ENCODE data around the gene INKA2. TPM values are rescaled to one million over a fixed set of nuclear protein-coding genes. Genes with fewer than 3 reads are reported as not detected.

The INKA2 gene
- total RNA-seq, 1 experiment from 2014 or later = 12.3 TPM

GRCh38 chr1:111751906-111752575 lies 12.8 kb upstream of the INKA2 start:
- no peaks in the 10 kb centered on the region; the same call in 1 of the 2 replicates for H3K27me3 Mint-ChIP-seq (ENCODE audit: low read depth)
- Histone ChIP-seq H3T11ph (ENCODE audit: low read length) (no peak overlapping the region), H3K18ac (ENCODE audit: insufficient read length, low read depth, low read length) (no peak overlapping the region), H4K20me1 (ENCODE audit: control insufficient read depth, insufficient read depth, insufficient read length) (no peaks in the 10 kb centered on the region), H3K79me2 (ENCODE audit: insufficient read depth, low read length) (peaks cover 9% of the 10 kb centered on the region), H3K79me1 (ENCODE audit: insufficient read depth, low read depth, low read length, poor library complexity, severe bottlenecking) (peaks cover 2% of the 10 kb centered on the region), H3K4ac (ENCODE audit: low read depth, low read length) (no peak overlapping the region), H4K8ac (replicated peaks; ENCODE audit: insufficient read length, low read depth, low read length) (no peak overlapping the region), H4K91ac (ENCODE audit: insufficient read length, low read depth, low read length) (no peak overlapping the region), H2BK120ac (ENCODE audit: low read depth, low read length, poor library complexity, severe bottlenecking) (no peak overlapping the region), H3K14ac (ENCODE audit: insufficient read depth, low read length) (no peak overlapping the region), H2BK20ac (ENCODE audit: low read depth, low read length, poor library complexity, severe bottlenecking) (no peak overlapping the region), H2BK15ac (ENCODE audit: low read depth, low read length) (no peak overlapping the region), H4K5ac (ENCODE audit: insufficient read length, low read depth, low read length) (no peak overlapping the region), H3K9me3 (ENCODE audit: control insufficient read depth, low read depth, low read length) (no peaks in the 10 kb centered on the region), H3K23me2 (ENCODE audit: insufficient read length, low read depth, low read length, poor library complexity, severe bottlenecking) (peaks cover 11% of the 10 kb centered on the region), H2AFZ (ENCODE audit: low read length) (no peak overlapping the region), H3K23ac (ENCODE audit: insufficient read length, low read depth, low read length) (no peak overlapping the region), H3K4me1 (ENCODE audit: insufficient read depth, low read length) (peaks cover 2% of the 10 kb centered on the region), H3K27me3 (ENCODE audit: insufficient read depth, low read length) (no peaks in the 10 kb centered on the region), H2BK5ac (ENCODE audit: insufficient read length, low read length) (no peak overlapping the region), H3K56ac (ENCODE audit: insufficient read length, low read depth, low read length) (no peak overlapping the region), H3K4me2 (ENCODE audit: insufficient read depth, insufficient read length, low read length) (no peak overlapping the region), H2AK5ac (ENCODE audit: insufficient read length, low read length) (no peak overlapping the region), H3K9ac (ENCODE audit: extremely low read depth, insufficient read length, low read length) (no peak overlapping the region), H3K27ac (ENCODE audit: insufficient read length, low read depth, low read length) (no peak overlapping the region), H2BK12ac (ENCODE audit: insufficient read length, low read depth, low read length) (no peak overlapping the region)
- H3K9me3 Mint-ChIP-seq = no peaks in the 10 kb centered on the region; a peak in 1 of 5 replicates
- WGBS (ENCODE audit: extremely low coverage, insufficient read length, low lambda C conversion rate) = no CpG with 5 or more reads among the region's 2 CpGs
- no peak for DNase-seq
- no peak overlapping the region for H3K4me3 Mint-ChIP-seq
- H3K36me3 Mint-ChIP-seq (ENCODE audit: insufficient read depth in 1 of 3, low read depth in 3 of 3) = peaks cover 0 to 6% (median 5%) of the 10 kb centered on the region in 3 experiments; a peak in 5 of 7 replicates
- no peak overlapping the region for H3K27ac Mint-ChIP-seq
- TF ChIP-seq, protein P1, sequence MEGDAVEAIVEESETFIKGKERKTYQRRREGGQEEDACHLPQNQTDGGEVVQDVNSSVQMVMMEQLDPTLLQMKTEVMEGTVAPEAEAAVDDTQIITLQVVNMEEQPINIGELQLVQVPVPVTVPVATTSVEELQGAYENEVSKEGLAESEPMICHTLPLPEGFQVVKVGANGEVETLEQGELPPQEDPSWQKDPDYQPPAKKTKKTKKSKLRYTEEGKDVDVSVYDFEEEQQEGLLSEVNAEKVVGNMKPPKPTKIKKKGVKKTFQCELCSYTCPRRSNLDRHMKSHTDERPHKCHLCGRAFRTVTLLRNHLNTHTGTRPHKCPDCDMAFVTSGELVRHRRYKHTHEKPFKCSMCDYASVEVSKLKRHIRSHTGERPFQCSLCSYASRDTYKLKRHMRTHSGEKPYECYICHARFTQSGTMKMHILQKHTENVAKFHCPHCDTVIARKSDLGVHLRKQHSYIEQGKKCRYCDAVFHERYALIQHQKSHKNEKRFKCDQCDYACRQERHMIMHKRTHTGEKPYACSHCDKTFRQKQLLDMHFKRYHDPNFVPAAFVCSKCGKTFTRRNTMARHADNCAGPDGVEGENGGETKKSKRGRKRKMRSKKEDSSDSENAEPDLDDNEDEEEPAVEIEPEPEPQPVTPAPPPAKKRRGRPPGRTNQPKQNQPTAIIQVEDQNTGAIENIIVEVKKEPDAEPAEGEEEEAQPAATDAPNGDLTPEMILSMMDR (conservative IDR thresholded peaks at IDR 0.05) = no peak
- peaks cover 36 to 40% of the 10 kb centered on the region in 2 experiments for H3K4me1 Mint-ChIP-seq
